ENCODE data around the gene ACACA. TPM values are rescaled to one million over a fixed set of nuclear protein-coding genes. Genes with fewer than 3 reads are reported as not detected.

ACACA gene
- total and polyA plus RNA-seq, 9 of the 15 experiments (the other 6 are each of a cell fraction or from before 2014, with no cell fraction given) = 35.9 to 135 (median 88.4) TPM

DNA sequence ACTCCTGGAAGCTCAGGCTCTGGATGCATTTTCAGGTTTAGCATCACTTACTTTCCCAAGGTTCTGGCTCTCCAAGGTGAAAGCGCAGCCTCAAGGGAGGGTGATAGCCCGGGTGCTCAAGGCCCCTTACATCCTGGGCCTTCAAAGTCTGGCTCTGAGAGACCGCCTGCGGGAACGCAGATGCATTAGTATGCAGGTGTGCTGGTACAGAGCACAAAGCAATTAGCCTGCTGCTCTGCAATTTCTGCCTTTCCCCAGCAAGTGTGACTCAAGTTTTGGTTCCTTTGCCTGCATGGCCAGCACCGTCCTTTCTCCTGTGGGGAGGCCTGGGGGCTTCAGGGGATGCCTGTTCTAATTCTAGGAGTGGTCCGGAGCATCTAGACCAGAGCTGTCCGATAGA is 341.7 kb downstream of the ACACA start:
- no peak for TF ChIP-seq CBX3 (IDR thresholded peaks at IDR 0.05; ENCODE audit: borderline replicate concordance in 1 of 2, low read length in 2 of 2)
- TF ChIP-seq, protein P1, sequence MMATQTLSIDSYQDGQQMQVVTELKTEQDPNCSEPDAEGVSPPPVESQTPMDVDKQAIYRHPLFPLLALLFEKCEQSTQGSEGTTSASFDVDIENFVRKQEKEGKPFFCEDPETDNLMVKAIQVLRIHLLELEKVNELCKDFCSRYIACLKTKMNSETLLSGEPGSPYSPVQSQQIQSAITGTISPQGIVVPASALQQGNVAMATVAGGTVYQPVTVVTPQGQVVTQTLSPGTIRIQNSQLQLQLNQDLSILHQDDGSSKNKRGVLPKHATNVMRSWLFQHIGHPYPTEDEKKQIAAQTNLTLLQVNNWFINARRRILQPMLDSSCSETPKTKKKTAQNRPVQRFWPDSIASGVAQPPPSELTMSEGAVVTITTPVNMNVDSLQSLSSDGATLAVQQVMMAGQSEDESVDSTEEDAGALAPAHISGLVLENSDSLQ (IDR thresholded peaks at IDR 0.05) = no peak
- no peak for TF ChIP-seq HNRNPK (IDR thresholded peaks at IDR 0.05; ENCODE audit: low read depth, low read length, poor library complexity, severe bottlenecking)
- TF ChIP-seq, protein P2, sequence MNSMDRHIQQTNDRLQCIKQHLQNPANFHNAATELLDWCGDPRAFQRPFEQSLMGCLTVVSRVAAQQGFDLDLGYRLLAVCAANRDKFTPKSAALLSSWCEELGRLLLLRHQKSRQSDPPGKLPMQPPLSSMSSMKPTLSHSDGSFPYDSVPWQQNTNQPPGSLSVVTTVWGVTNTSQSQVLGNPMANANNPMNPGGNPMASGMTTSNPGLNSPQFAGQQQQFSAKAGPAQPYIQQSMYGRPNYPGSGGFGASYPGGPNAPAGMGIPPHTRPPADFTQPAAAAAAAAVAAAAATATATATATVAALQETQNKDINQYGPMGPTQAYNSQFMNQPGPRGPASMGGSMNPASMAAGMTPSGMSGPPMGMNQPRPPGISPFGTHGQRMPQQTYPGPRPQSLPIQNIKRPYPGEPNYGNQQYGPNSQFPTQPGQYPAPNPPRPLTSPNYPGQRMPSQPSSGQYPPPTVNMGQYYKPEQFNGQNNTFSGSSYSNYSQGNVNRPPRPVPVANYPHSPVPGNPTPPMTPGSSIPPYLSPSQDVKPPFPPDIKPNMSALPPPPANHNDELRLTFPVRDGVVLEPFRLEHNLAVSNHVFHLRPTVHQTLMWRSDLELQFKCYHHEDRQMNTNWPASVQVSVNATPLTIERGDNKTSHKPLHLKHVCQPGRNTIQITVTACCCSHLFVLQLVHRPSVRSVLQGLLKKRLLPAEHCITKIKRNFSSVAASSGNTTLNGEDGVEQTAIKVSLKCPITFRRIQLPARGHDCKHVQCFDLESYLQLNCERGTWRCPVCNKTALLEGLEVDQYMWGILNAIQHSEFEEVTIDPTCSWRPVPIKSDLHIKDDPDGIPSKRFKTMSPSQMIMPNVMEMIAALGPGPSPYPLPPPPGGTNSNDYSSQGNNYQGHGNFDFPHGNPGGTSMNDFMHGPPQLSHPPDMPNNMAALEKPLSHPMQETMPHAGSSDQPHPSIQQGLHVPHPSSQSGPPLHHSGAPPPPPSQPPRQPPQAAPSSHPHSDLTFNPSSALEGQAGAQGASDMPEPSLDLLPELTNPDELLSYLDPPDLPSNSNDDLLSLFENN (IDR thresholded peaks at IDR 0.05; ENCODE audit: low read depth in 2 of 2, low read length in 2 of 2) = no peak
- TF ChIP-seq ZNF324 (CRISPR knock-in tag; IDR thresholded peaks at IDR 0.05) = no peak
- TF ChIP-seq ZNF274 (IDR thresholded peaks at IDR 0.05; ENCODE audit: borderline replicate concordance, low read depth, low read length) = no peak
- TF ChIP-seq, protein P3, sequence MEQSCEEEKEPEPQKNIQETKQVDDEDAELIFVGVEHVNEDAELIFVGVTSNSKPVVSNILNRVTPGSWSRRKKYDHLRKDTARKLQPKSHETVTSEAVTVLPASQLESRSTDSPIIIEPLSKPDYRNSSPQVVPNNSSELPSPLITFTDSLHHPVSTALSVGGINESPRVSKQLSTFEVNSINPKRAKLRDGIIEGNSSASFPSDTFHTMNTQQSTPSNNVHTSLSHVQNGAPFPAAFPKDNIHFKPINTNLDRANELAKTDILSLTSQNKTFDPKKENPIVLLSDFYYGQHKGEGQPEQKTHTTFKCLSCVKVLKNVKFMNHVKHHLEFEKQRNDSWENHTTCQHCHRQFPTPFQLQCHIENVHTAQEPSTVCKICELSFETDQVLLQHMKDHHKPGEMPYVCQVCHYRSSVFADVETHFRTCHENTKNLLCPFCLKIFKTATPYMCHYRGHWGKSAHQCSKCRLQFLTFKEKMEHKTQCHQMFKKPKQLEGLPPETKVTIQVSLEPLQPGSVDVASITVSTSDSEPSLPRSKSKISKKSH (CRISPR knock-in tag; IDR thresholded peaks at IDR 0.05) = no peak
- TF ChIP-seq NEUROD1 (IDR thresholded peaks at IDR 0.05; ENCODE audit: borderline replicate concordance, low read depth, low read length, partially characterized antibody) = no peak
- TF ChIP-seq ZNF507 (tag; conservative IDR thresholded peaks at IDR 0.05) = no peak
- TF ChIP-seq PYGO2 (tag; IDR thresholded peaks at IDR 0.05) = no peak
- ChIA-PET CTCF (ENCODE audit: low intra/inter-chr PET ratio) (no interaction called here), POLR2A (interaction anchor here (0.5 to 0.8 kb wide), 2 partner anchors 19 to 116 kb away, joined by 3 read pairs; partner anchors contain the start of gene AATF)
- Histone ChIP-seq H3K27me3 (ENCODE audit: control insufficient read depth in 2 of 2, insufficient read depth in 2 of 2, low read length in 2 of 2) (peaks cover 48 to 75% of the 10 kb centered on the region in 2 experiments), H3K27ac (ENCODE audit: extremely low read depth, low read depth, low read length) (no peak overlapping the region), H3K4me2 (ENCODE audit: insufficient read depth, low read length) (no peak overlapping the region), H3K4me1 (replicated peaks in 1 of 2; ENCODE audit: control insufficient read depth in 2 of 2, insufficient read depth in 2 of 2, low read length in 2 of 2) (peaks cover 0 to 12% of the 10 kb centered on the region in 2 experiments; a peak in 2 of 5 replicates), H3K36me3 (ENCODE audit: control insufficient read depth, insufficient read depth, low read length) (no peaks in the 10 kb centered on the region), H3K9ac (ENCODE audit: insufficient read depth in 1 of 2, low read depth in 2 of 2, low read length in 2 of 2) (no peak overlapping the region), H2AFZ (ENCODE audit: low read depth, low read length) (no peak overlapping the region), H3K4me3 (no peak overlapping the region), H3K9me1 (ENCODE audit: control insufficient read depth, insufficient read depth, low read length) (no peaks in the 10 kb centered on the region), H3K9me3 (replicated peaks; ENCODE audit: control insufficient read depth, insufficient read depth, low read depth, low read length) (peaks cover 2% of the 10 kb centered on the region; the same call in 1 of the 2 replicates), H3K79me2 (ENCODE audit: control insufficient read depth, insufficient read depth, low read length) (no peaks in the 10 kb centered on the region), H4K20me1 (replicated peaks; ENCODE audit: control insufficient read depth, insufficient read depth, low read length) (peaks cover 14% of the 10 kb centered on the region; the same call in 1 of the 2 replicates)
- no peak for FAIRE-seq
- WGBS (ENCODE audit: insufficient coverage, low coverage, missing lambda C conversion rate) = under 1% methylated on average over 8 of the region's 8 CpGs
- in situ Hi-C loops (cut with MboI) (no loop called here), intact Hi-C loops (cut with micrococcal nuclease) (no loop called here)
- ATAC-seq = no peak
- DNase-seq (ENCODE audit: extremely low read depth in 1 of 4, low spot score in 3 of 4) = no peak
- BruUV-seq (replicated peaks) = no TSS peak

Data from K562 (cell line).